GM12878 (cell line): Measurements from ENCODE around the gene NOVA1. TPM values are rescaled to one million over a fixed set of nuclear protein-coding genes. Genes with fewer than 3 reads are reported as not detected.

Experiments used
- ATAC-seq: fragments of 200-7000 bp; cut with Tn5 transposase; 3 replicates; pipeline ENCODE4 v1.9.1; 2020; ENCODE audit warnings: mild to moderate bottlenecking, moderate library complexity
- BruUV-seq: library from RNA; stranded (reverse); fragments of 400-500 nt; replicated peaks from 2 replicates; lab custom pipeline; 2021; lab: Mats Ljungman, UMichigan
- CTCF ChIA-PET: fragments of 300-600 bp; sonication (Branson Sonifier 250); formaldehyde crosslinking; extraction: SDS; loops from one replicate; lab custom pipeline; 2021; ENCODE audit warnings: inconsistent platforms; lab: Yijun Ruan, JAX
- POLR2A ChIA-PET: fragments of 350-600 bp; formaldehyde crosslinking; extraction: SDS; loops from one replicate; lab custom pipeline; 2021; ENCODE audit warnings: inconsistent platforms; lab: Charles Lee
- RAD21 ChIA-PET: fragments of 300-600 bp; sonication (Branson Sonifier 250); formaldehyde crosslinking; loops from one replicate; lab custom pipeline; 2023; ENCODE audit warnings: antibody characterized with exemption; ENCODE audit not compliant: unreplicated experiment; lab: Charles Lee
- SMC1A ChIA-PET: fragments of 300-600 bp; sonication (Branson Sonifier 250); formaldehyde crosslinking; loops from one replicate; lab custom pipeline; 2023; ENCODE audit not compliant: unreplicated experiment, uncharacterized antibody; lab: Charles Lee
- DNase-seq: peaks from one replicate; pipeline ENCODE4 v3.0.0-alpha.2; 2011; ENCODE audit warnings: low read depth, low spot score
- FAIRE-seq: peaks from 3 replicates; lab custom pipeline; 2011; peaks lifted over from hg19 to GRCh38; lab: Jason Lieb, UNC
- H2AFZ ChIP-seq: 2 replicates; pipeline ENCODE4 v1.6.0; 2011; ENCODE audit warnings: low read depth, low read length, control low read depth; ENCODE audit not compliant: control insufficient read depth
- H3K27ac ChIP-seq: 2 replicates; pipeline ENCODE4 v1.5.1; 2011; ENCODE audit warnings: control low read depth; ENCODE audit not compliant: control insufficient read depth, insufficient read depth
- H3K27me3 ChIP-seq, 2 experiments: replicated peaks in 1 of 2; 2 replicates each; pipeline versions ENCODE4 v1.6.0 to v1.6.1; 2011; ENCODE audit warnings: low read length in 1 of 2; ENCODE audit not compliant: control insufficient read depth in 2 of 2, insufficient read depth in 2 of 2
- H3K36me3 ChIP-seq, 2 experiments: 2 replicates each; pipeline ENCODE4 v1.5.1; 2011; ENCODE audit warnings: low read length in 1 of 2; ENCODE audit not compliant: control insufficient read depth in 2 of 2, insufficient read depth in 2 of 2
- H3K4me1 ChIP-seq: 2 replicates; pipeline ENCODE4 v1.6.1; 2011; ENCODE audit warnings: mild to moderate bottlenecking, low read length, moderate library complexity, mixed read lengths; ENCODE audit not compliant: control insufficient read depth, insufficient read depth
- H3K4me2 ChIP-seq: 2 replicates; pipeline ENCODE4 v1.6.0; 2011; ENCODE audit warnings: control low read depth; ENCODE audit not compliant: control insufficient read depth, insufficient read depth
- H3K4me3 ChIP-seq: fragments of 200-600 bp; sonication (generic); 2 replicates; pipeline ENCODE4 v1.5.1; 2016
- H3K79me2 ChIP-seq: 2 replicates; pipeline ENCODE4 v1.6.0; 2011; ENCODE audit warnings: low read length; ENCODE audit not compliant: control insufficient read depth, insufficient read depth
- H3K9ac ChIP-seq: 2 replicates; pipeline ENCODE4 v1.8.0; 2011; ENCODE audit warnings: low read length, control low read depth, mixed read lengths; ENCODE audit not compliant: control insufficient read depth, insufficient read depth
- H3K9me3 ChIP-seq: replicated peaks from 3 replicates; pipeline ENCODE4 v1.5.1; 2011; ENCODE audit warnings: mild to moderate bottlenecking, low read length; ENCODE audit not compliant: control insufficient read depth, insufficient read depth
- H4K20me1 ChIP-seq: 2 replicates; pipeline ENCODE4 v1.6.0; 2011; ENCODE audit not compliant: control insufficient read depth, insufficient read depth
- CREB1 ChIP-seq: IDR thresholded peaks from 2 replicates; pipeline ENCODE4 v1.6.1; 2012; ENCODE audit warnings: low read depth, mild to moderate bottlenecking, inconsistent platforms
- FOXK2 ChIP-seq: fragments of 450-650 bp; IDR thresholded peaks from 2 replicates; pipeline ENCODE4 v1.6.1; 2017; ENCODE audit warnings: mild to moderate bottlenecking, moderate library complexity
- MYB ChIP-seq: fragments of 150-350 bp; IDR thresholded peaks from 2 replicates; pipeline ENCODE4 v1.6.1; 2014; ENCODE audit warnings: mild to moderate bottlenecking, low read depth, low read length, borderline replicate concordance
- RBBP5 ChIP-seq: fragments of 200-600 bp; sonication (generic); conservative IDR thresholded peaks from 2 replicates; pipeline ENCODE4 v1.6.1; 2016
- SMARCA5 ChIP-seq: fragments of 450-650 bp; IDR thresholded peaks from 2 replicates; pipeline ENCODE4 v1.6.1; 2017; ENCODE audit warnings: mild to moderate bottlenecking
- SREBF1 ChIP-seq: IDR thresholded peaks from 2 replicates; pipeline ENCODE4 v1.6.1; 2012; ENCODE audit warnings: mild to moderate bottlenecking, low read length
- STAT3 ChIP-seq: IDR thresholded peaks from 2 replicates; pipeline ENCODE4 v1.6.1; 2011; ENCODE audit warnings: low read depth, low read length, improper control_type of control experiment
- TARDBP ChIP-seq: IDR thresholded peaks from 2 replicates; pipeline ENCODE4 v1.6.1; 2016; ENCODE audit warnings: borderline replicate concordance
- ZSCAN29 ChIP-seq: fragments of 450-650 bp; IDR thresholded peaks from 2 replicates; pipeline ENCODE4 v1.6.1; 2017; ENCODE audit warnings: mild to moderate bottlenecking, moderate library complexity
- WGBS: methylation state at CpG from one replicate; pipeline ENCODE4 v1.1.6; 2016; ENCODE audit warnings: low lambda C conversion rate; ENCODE audit not compliant: insufficient replicate concordance, insufficient coverage; ENCODE audit errors: missing lambda C conversion rate; 5-methylcytosine and 5-hydroxymethylcytosine counted together
- in situ Hi-C: fragments of 300-500 bp; cut with MboI; formaldehyde crosslinking; loops from 9 replicates; pipeline ENCODE4 v1.14.3; 2018; ENCODE audit warnings: mixed read lengths
- intact Hi-C: fragments of 100-400 bp; cut with micrococcal nuclease; formaldehyde crosslinking; loops from one replicate; pipeline ENCODE4 v1.14.2; 2022; ENCODE audit not compliant: unreplicated experiment
- polyA plus RNA-seq, 11 experiments: library from polyadenylated mRNA; depleted of rRNA in 4 of 11; unstranded in 6 of 11; stranded (reverse) in 5 of 11; fragments of >200 nt; fragmentation: Nextera tagmentation in 4 of 11; fragmentation: Illumina TruSeq in 1 of 11; extraction: Ambion mirVana in 4 of 11; extraction: Trizol in 1 of 11; gene quantifications; 1 replicate in 1 of 11; 2 replicates in 10 of 11; pipeline versions ENCODE4 v1.2.1 to v1.2.3, GENCODE V29; 2011 to 2016; ENCODE audit warnings: inconsistent platforms in 2 of 11, missing spikeins in 2 of 11, low read depth in 1 of 11
- total RNA-seq, 4 experiments: library from RNA; depleted of rRNA in 3 of 4; stranded (reverse); fragments of >200 nt in 3 of 4; fragmentation: Illumina TruSeq in 1 of 4; extraction: Trizol in 1 of 4; gene quantifications; 2 replicates each; pipeline versions ENCODE4 v1.2.1 to v1.2.3, GENCODE V29; 2013 to 2021
- TF ChIP-seq, protein P1 (sequence below): fragments of 450-650 bp; IDR thresholded peaks from 2 replicates; pipeline ENCODE4 v1.6.1; 2014; ENCODE audit warnings: mild to moderate bottlenecking
- TF ChIP-seq, protein P2 (sequence below): IDR thresholded peaks from 2 replicates; pipeline ENCODE4 v1.6.1; 2011; ENCODE audit warnings: borderline replicate concordance, low read depth, mild to moderate bottlenecking, moderate library complexity, mixed read lengths, low read length; ENCODE audit not compliant: insufficient read depth; ENCODE audit errors: extremely low read length
- TF ChIP-seq, protein P3 (sequence below): fragments of 450-650 bp; IDR thresholded peaks from 2 replicates; pipeline ENCODE4 v1.6.1; 2017; ENCODE audit warnings: mild to moderate bottlenecking

Gene NOVA1
- total and polyA plus RNA-seq, 10 of the 15 experiments (the other 5 are each of a cell fraction or from before 2014, with no cell fraction given) = 0.05 to 0.41 TPM; not detected in 8

DNA sequence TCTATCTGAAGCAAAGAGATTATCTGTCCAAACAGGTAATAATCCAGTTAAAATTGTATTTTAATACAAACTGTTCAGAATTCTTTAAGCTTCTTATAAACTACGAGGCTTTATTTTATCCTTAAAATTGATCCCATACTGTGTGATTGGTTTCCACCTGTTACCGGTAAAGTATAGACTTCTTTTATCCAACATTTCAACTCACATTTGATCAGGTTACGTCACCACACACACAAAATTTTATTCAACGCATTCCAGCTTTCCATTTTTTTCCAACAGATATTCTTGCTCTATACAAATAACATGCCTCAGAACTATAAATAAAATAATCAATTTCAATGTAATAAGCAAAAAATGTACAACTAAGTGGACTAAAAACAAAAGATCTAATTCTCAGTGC, 4.5 kb downstream of the NOVA1 start:
- ATAC-seq (no peak), FAIRE-seq (no peak), DNase-seq (no peak)
- no TSS peak for BruUV-seq
- intact Hi-C loops (no loop called here), in situ Hi-C loops (no loop called here)
- TF ChIP-seq ZSCAN29 (no peak), TARDBP (no peak), FOXK2 (no peak), RBBP5 (no peak), MYB (no peak), CREB1 (no peak), STAT3 (no peak), SREBF1 (no peak), SMARCA5 (no peak)
- TF ChIP-seq, protein P1, sequence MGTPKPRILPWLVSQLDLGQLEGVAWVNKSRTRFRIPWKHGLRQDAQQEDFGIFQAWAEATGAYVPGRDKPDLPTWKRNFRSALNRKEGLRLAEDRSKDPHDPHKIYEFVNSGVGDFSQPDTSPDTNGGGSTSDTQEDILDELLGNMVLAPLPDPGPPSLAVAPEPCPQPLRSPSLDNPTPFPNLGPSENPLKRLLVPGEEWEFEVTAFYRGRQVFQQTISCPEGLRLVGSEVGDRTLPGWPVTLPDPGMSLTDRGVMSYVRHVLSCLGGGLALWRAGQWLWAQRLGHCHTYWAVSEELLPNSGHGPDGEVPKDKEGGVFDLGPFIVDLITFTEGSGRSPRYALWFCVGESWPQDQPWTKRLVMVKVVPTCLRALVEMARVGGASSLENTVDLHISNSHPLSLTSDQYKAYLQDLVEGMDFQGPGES = no peak
- TF ChIP-seq, protein P2, sequence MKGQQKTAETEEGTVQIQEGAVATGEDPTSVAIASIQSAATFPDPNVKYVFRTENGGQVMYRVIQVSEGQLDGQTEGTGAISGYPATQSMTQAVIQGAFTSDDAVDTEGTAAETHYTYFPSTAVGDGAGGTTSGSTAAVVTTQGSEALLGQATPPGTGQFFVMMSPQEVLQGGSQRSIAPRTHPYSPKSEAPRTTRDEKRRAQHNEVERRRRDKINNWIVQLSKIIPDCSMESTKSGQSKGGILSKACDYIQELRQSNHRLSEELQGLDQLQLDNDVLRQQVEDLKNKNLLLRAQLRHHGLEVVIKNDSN = no peak
- TF ChIP-seq, protein P3, sequence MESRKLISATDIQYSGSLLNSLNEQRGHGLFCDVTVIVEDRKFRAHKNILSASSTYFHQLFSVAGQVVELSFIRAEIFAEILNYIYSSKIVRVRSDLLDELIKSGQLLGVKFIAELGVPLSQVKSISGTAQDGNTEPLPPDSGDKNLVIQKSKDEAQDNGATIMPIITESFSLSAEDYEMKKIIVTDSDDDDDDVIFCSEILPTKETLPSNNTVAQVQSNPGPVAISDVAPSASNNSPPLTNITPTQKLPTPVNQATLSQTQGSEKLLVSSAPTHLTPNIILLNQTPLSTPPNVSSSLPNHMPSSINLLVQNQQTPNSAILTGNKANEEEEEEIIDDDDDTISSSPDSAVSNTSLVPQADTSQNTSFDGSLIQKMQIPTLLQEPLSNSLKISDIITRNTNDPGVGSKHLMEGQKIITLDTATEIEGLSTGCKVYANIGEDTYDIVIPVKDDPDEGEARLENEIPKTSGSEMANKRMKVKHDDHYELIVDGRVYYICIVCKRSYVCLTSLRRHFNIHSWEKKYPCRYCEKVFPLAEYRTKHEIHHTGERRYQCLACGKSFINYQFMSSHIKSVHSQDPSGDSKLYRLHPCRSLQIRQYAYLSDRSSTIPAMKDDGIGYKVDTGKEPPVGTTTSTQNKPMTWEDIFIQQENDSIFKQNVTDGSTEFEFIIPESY = no peak
- RAD21 ChIA-PET = no interaction called here
- SMC1A ChIA-PET = no interaction called here
- WGBS = 32% methylated on average over 4 of the region's 4 CpGs
- CTCF ChIA-PET = no interaction called here
- Histone ChIP-seq H2AFZ (no peak overlapping the region), H3K27me3 (no peaks in the 10 kb centered on the region), H3K27ac (no peak overlapping the region), H3K9ac (no peak overlapping the region), H3K4me1 (no peaks in the 10 kb centered on the region), H3K9me3 (no peaks in the 10 kb centered on the region), H3K79me2 (no peaks in the 10 kb centered on the region), H3K4me3 (no peak overlapping the region), H4K20me1 (no peaks in the 10 kb centered on the region), H3K4me2 (no peak overlapping the region), H3K36me3 (no peaks in the 10 kb centered on the region)
- POLR2A ChIA-PET = no interaction called here
